Nephron (organoid): ENCODE results near the gene MATN1.

Source experiments
- H3K27ac Mint-ChIP-seq, 3 experiments: 2 replicates each; pipeline ENCODE4 v1.8.0; 2020; ENCODE audit warnings: mixed read lengths in 3 of 3, mild to moderate bottlenecking in 2 of 3, moderate library complexity in 1 of 3
- H3K27me3 Mint-ChIP-seq: 2 replicates; pipeline ENCODE4 v1.8.0; 2021; ENCODE audit warnings: low read depth, mild to moderate bottlenecking, moderate library complexity, mixed read lengths
- H3K36me3 Mint-ChIP-seq: 2 replicates; pipeline ENCODE4 v1.8.0; 2020; ENCODE audit warnings: low read depth, mixed read lengths
- H3K4me1 Mint-ChIP-seq: 2 replicates; pipeline ENCODE4 v1.8.0; 2020; ENCODE audit warnings: mixed read lengths
- H3K4me3 Mint-ChIP-seq, 3 experiments: 2 replicates each; pipeline ENCODE4 v1.8.0; 2020; ENCODE audit warnings: mild to moderate bottlenecking in 3 of 3, mixed read lengths in 3 of 3, moderate library complexity in 2 of 3
- H3K9me3 Mint-ChIP-seq: 2 replicates; pipeline ENCODE4 v1.8.0; 2020; ENCODE audit warnings: mixed read lengths
- TF ChIP-seq, protein P1 (sequence below), 3 experiments: fragments of 200-600 bp; sonication (generic); IDR thresholded peaks; one replicate each; pipeline ENCODE4 v1.5.0; 2021; ENCODE audit warnings: antibody characterized with exemption in 3 of 3; ENCODE audit not compliant: unreplicated experiment in 3 of 3

MATN1 gene

GRCh38 chr1:30693366-30693765 lies 30.0 kb downstream of the MATN1 start:
- TF ChIP-seq, protein P1, sequence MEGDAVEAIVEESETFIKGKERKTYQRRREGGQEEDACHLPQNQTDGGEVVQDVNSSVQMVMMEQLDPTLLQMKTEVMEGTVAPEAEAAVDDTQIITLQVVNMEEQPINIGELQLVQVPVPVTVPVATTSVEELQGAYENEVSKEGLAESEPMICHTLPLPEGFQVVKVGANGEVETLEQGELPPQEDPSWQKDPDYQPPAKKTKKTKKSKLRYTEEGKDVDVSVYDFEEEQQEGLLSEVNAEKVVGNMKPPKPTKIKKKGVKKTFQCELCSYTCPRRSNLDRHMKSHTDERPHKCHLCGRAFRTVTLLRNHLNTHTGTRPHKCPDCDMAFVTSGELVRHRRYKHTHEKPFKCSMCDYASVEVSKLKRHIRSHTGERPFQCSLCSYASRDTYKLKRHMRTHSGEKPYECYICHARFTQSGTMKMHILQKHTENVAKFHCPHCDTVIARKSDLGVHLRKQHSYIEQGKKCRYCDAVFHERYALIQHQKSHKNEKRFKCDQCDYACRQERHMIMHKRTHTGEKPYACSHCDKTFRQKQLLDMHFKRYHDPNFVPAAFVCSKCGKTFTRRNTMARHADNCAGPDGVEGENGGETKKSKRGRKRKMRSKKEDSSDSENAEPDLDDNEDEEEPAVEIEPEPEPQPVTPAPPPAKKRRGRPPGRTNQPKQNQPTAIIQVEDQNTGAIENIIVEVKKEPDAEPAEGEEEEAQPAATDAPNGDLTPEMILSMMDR (IDR thresholded peaks at IDR 0.05; ENCODE audit: unreplicated experiment in 3 of 3): no peak
- H3K4me1 Mint-ChIP-seq: peaks cover 55% of the 10 kb centered on the region

DNA sequence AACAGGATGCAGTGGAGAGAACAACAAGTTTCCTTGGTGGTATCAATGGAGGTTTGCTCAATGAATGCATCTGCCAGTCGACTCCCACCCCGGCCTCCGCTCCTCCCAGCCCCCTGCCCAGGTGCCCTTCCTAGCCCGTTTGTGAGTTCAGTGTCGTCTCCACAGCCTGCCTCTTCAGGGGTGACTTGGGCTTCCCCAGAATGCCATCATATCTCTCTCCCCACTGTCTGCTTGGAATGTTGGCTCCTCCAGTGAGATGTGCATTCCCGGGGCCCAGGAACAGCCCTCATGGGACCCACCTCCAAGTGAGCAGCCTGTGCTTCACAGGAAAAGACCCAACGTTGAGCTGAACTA lies 30.5 kb downstream of the MATN1 start:
- TF ChIP-seq, protein P1 (IDR thresholded peaks at IDR 0.05; ENCODE audit: unreplicated experiment in 3 of 3): no peak
- no peaks in the 10 kb centered on the region for H3K36me3 Mint-ChIP-seq
- H3K9me3 Mint-ChIP-seq: no peaks in the 10 kb centered on the region
- H3K27ac Mint-ChIP-seq: no peak overlapping the region
- peaks cover 52% of the 10 kb centered on the region for H3K4me1 Mint-ChIP-seq
- no peak overlapping the region for H3K4me3 Mint-ChIP-seq
- peaks cover 18% of the 10 kb centered on the region for H3K27me3 Mint-ChIP-seq

More at GRCh38 chr1:30693366-30693765, 30.0 kb downstream of the MATN1 start:
- H3K36me3 Mint-ChIP-seq: no peaks in the 10 kb centered on the region
- H3K9me3 Mint-ChIP-seq: no peaks in the 10 kb centered on the region
- peaks cover 16% of the 10 kb centered on the region for H3K27me3 Mint-ChIP-seq
- no peak overlapping the region for H3K4me3 Mint-ChIP-seq
- H3K27ac Mint-ChIP-seq: peak overlapping the region in 1 of 3 experiments; percentile 35

GRCh38 chr1:30692201-30692947 lies 31.0 kb downstream of the MATN1 start:
- Mint-ChIP-seq H3K4me1 (peaks cover 49% of the 10 kb centered on the region), H3K27me3 (peaks cover 23% of the 10 kb centered on the region), H3K4me3 (no peak overlapping the region), H3K9me3 (no peaks in the 10 kb centered on the region), H3K36me3 (no peaks in the 10 kb centered on the region), H3K27ac (no peak overlapping the region)
- TF ChIP-seq, protein P1 (IDR thresholded peaks at IDR 0.05; ENCODE audit: unreplicated experiment in 3 of 3): no peak

DNA sequence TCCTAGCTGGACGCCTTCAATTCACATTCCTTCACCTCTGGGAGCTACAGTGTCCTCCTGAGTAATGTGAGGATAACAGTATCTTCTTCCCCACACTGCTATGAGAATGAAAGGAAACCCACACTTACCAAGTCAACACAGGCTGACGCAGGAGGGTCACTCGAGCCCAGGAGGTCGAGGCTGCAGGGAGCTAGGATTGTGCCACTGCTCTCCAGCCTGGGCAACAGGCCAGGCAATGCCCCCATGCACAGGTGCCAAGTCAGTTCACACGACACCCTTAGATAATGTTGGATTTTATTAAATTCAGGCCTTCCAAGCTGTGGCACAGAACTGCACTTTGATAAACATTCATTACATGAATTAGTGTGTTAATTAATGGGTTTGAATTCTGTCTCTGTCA lies 31.9 kb downstream of the MATN1 start:
- no peaks in the 10 kb centered on the region for H3K9me3 Mint-ChIP-seq
- no peaks in the 10 kb centered on the region for H3K36me3 Mint-ChIP-seq
- peaks cover 53% of the 10 kb centered on the region for H3K4me1 Mint-ChIP-seq
- H3K27me3 Mint-ChIP-seq: peaks cover 32% of the 10 kb centered on the region
- TF ChIP-seq, protein P1 (IDR thresholded peaks at IDR 0.05; ENCODE audit: unreplicated experiment in 3 of 3): no peak
- H3K4me3 Mint-ChIP-seq: no peak overlapping the region
- peak overlapping the region in 1 of 3 experiments; percentile 20 for H3K27ac Mint-ChIP-seq

GRCh38 chr1:30689901-30690645 lies 33.3 kb downstream of the MATN1 start:
- no peaks in the 10 kb centered on the region for H3K9me3 Mint-ChIP-seq
- H3K4me1 Mint-ChIP-seq: peaks cover 44% of the 10 kb centered on the region
- TF ChIP-seq, protein P1 (IDR thresholded peaks at IDR 0.05; ENCODE audit: unreplicated experiment in 3 of 3): no peak
- no peaks in the 10 kb centered on the region for H3K36me3 Mint-ChIP-seq
- peak overlapping the region in 2 of 3 experiments; percentile 1 to 10 for H3K27ac Mint-ChIP-seq
- H3K27me3 Mint-ChIP-seq: peaks cover 46% of the 10 kb centered on the region
- no peak overlapping the region for H3K4me3 Mint-ChIP-seq
